Right lobe of liver (tissue), 6 donors: ENCODE data around the gene SMIM26. TPM values are rescaled to one million over a fixed set of nuclear protein-coding genes. Genes with fewer than 3 reads are reported as not detected.
"Not testable (repeated sequence)": the region's sequence is repeated elsewhere in the genome, so short reads cannot be mapped to it uniquely, and the experiment has no call there.

Experiments
- ATAC-seq, 4 donors: fragments of 200-7000 bp; cut with Tn5 transposase; one replicate each; pipeline ENCODE4 v1.9.1; 2020; ENCODE audit warnings: mild to moderate bottlenecking in 4 of 4, moderate library complexity in 4 of 4
- DNase-seq, 3 donors: peaks; one replicate each; pipeline ENCODE4 v3.0.0-alpha.2; 2020
- H3K27ac ChIP-seq, 3 donors: fragments of 200-600 bp; one replicate each; pipeline ENCODE4 v1.8.0; 2022
- H3K27me3 ChIP-seq, 2 donors: fragments of 200-600 bp; one replicate each; pipeline ENCODE4 v1.8.0; 2022
- H3K36me3 ChIP-seq, 4 donors: fragments of 200-600 bp; sonication (generic) in 1 of 4; one replicate each; pipeline versions ENCODE4 v1.5.1 to v1.8.0; 2017 to 2022; ENCODE audit warnings: control low read depth in 1 of 4
- H3K4me1 ChIP-seq, 4 donors: fragments of 200-600 bp; sonication (generic) in 1 of 4; one replicate each; pipeline versions ENCODE4 v1.5.1 to v1.8.0; 2017 to 2022; ENCODE audit warnings: control low read depth in 1 of 4
- H3K4me3 ChIP-seq, 3 donors: fragments of 200-600 bp; one replicate each; pipeline ENCODE4 v1.8.0; 2022
- H3K9me3 ChIP-seq, 4 donors: fragments of 200-600 bp; sonication (generic) in 1 of 4; one replicate each; pipeline versions ENCODE4 v1.5.1 to v1.8.0; 2017 to 2022; ENCODE audit warnings: control low read depth in 1 of 4
- POLR2A ChIP-seq: fragments of 450-650 bp; IDR thresholded peaks from one replicate; pipeline ENCODE4 v1.6.1; 2017; ENCODE audit warnings: antibody characterized with exemption, mild to moderate bottlenecking
- WGBS: methylation state at CpG from one replicate; pipeline ENCODE4 v1.1.6; 2018; ENCODE audit warnings: low coverage, low lambda C conversion rate; ENCODE audit not compliant: insufficient coverage; ENCODE audit errors: missing lambda C conversion rate; 5-methylcytosine and 5-hydroxymethylcytosine counted together
- intact Hi-C, 2 donors: fragments of 100-400 bp; cut with DNase I; formaldehyde crosslinking; loops; one replicate each; pipeline versions ENCODE4 v1.11.2 to v1.14.1; 2022
- long read RNA-seq: library from polyadenylated mRNA; unstranded; transcript quantifications from one replicate; pipeline ENCODE4 v2.0.0, GENCODE V29; 2019
- total RNA-seq, 6 experiments: library from RNA; depleted of rRNA in 2 of 6; stranded (reverse); fragments of >200 nt in 2 of 6; fragmentation: NEBNext Ultra II Directional in 3 of 6; extraction: Animal tissue kit (Norgen Biotek cat#: 25700) in 3 of 6; gene quantifications; one replicate each; pipeline versions ENCODE4 v1.1.0 to v1.2.4, GENCODE V29; 2016 to 2023
- TF ChIP-seq, protein P1 (sequence below), 4 donors: fragments of 200-600 bp in 3 of 4; fragments of 450-650 bp in 1 of 4; IDR thresholded peaks; one replicate each; pipeline versions ENCODE4 v1.5.1 to v1.8.0; 2016 to 2022; ENCODE audit warnings: antibody characterized with exemption in 4 of 4, mild to moderate bottlenecking in 2 of 4
- donor health status: DM: no; HTN: yes; CAD: no.
- donor health status: DM: no; HTN: no; CAD: no.
- donor health status: DM: no; HTN: no; CAD: no.
- donor health status: DM: no; HTN: yes; CAD: no.
- donor health status: DM: no; HTN: yes; CAD: no.

SMIM26 gene, protein sequence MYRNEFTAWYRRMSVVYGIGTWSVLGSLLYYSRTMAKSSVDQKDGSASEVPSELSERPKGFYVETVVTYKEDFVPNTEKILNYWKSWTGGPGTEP
- 100 to 1,000 TPM in 1 of 6 experiments, 10 to 100 TPM in 5; 38.5 to 104 (median 42.4) TPM for total RNA-seq
- long read RNA-seq, transcript SMIM26-202 (2 exons, 575 nt): major isoform, 17 of 23 reads
- long read RNA-seq, transcript SMIM26-201 (2 exons, 505 nt): minor isoform, 6 of 23 reads
- long read RNA-seq, partial matches to known transcripts: 0 of 23 reads
- long read RNA-seq, other reads (novel, unspliced or antisense): 0 of 23 reads

DNA sequence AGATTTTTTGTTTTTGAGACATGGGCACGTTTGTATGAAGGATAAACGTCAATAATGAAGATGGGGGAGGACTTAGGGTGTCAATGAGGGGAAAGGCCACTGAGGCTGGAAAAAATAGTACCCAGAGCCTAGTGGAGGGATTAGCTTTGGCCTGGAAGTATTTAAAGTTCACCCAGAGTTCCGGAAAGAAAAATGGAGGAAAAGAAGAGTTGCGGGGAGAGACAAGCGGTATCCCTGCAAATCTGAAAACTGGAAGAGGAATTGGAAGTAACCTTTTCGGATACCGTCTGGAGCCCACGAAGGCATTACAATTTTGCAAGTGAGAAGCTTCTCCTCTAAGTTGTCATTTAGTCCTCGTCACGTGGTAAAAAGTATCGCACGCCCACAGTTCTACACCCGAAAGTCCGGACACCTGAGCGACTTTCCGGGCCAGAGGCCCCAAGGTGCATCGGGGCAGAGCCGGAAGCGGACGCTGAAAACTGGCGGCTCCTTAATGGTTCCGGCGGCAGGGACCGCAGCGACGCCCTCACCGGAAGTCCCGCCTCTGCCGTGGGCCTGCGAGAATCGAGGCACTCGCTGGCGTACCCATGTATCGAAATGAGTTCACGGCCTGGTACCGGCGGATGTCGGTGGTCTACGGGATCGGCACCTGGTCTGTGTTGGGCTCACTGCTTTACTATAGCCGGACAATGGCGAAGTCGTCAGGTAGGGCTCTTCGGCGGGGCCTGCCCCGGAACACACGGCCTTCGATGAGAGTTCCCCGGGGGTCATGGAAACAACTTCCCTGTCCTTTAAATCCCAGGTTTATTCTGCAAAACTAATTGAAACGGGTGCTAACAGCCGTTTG, at the start of gene SMIM26:
TSS of gene SMIM26 (plus strand) at position 541 of the 847 bp plus-strand sequence. CDS start at position 588, 47 bp downstream.
- peak; percentile 99 to 100 (median 100) for ATAC-seq
- peak; percentile 62 for TF ChIP-seq POLR2A
- TF ChIP-seq, protein P1, sequence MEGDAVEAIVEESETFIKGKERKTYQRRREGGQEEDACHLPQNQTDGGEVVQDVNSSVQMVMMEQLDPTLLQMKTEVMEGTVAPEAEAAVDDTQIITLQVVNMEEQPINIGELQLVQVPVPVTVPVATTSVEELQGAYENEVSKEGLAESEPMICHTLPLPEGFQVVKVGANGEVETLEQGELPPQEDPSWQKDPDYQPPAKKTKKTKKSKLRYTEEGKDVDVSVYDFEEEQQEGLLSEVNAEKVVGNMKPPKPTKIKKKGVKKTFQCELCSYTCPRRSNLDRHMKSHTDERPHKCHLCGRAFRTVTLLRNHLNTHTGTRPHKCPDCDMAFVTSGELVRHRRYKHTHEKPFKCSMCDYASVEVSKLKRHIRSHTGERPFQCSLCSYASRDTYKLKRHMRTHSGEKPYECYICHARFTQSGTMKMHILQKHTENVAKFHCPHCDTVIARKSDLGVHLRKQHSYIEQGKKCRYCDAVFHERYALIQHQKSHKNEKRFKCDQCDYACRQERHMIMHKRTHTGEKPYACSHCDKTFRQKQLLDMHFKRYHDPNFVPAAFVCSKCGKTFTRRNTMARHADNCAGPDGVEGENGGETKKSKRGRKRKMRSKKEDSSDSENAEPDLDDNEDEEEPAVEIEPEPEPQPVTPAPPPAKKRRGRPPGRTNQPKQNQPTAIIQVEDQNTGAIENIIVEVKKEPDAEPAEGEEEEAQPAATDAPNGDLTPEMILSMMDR (IDR thresholded peaks at IDR 0.05): no peak
- Histone ChIP-seq H3K36me3 (peaks cover 3 to 21% (median 7%) of the 10 kb centered on the region in 4 donors), H3K27ac (peak within 1 kb of the TSS; percentile 31 to 77 (median 70)), H3K27me3 (no peaks in the 10 kb centered on the region), H3K4me1 (peaks cover 0 to 6% (median 2%) of the 10 kb centered on the region in 4 donors), H3K9me3 (no peaks in the 10 kb centered on the region), H3K4me3 (peak within 1 kb of the TSS; percentile 69 to 75 (median 73))
- intact Hi-C loops: no loop called here
- 0% methylated on average over 20 of the region's 51 CpGs for whole genome bisulfite sequencing
- peak; percentile 96 to 97 (median 97) for DNase-seq

DNA sequence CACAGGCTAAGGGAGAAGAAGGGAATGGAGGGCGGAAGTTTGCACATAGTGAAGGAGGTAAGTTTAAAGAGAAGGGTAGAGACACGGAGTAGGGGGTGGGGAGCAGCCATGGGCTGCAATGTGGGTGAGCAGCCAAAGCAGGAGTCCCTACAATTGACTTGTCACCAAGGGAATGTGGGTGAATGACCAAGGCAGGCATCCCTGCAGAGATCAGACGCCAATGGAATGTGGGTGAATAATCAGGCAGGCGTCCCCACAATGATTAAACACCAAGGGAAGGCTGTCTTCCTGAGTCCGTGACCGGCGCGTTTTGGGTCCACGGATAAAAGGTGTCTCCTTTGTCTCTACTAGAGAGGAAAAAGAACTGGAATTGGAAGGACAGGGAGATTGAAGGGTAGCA, 45.2 kb upstream of the SMIM26 start:
- 97% methylated on average over 6 of the region's 9 CpGs for WGBS
- ATAC-seq, H3K27ac ChIP-seq, H3K27me3 ChIP-seq, intact Hi-C loops, DNase-seq, H3K4me1 ChIP-seq, H3K4me3 ChIP-seq, H3K9me3 ChIP-seq: not testable (repeated sequence)
- peaks cover 0 to 35% (median 17%) of the 10 kb centered on the region in 4 donors for H3K36me3 ChIP-seq

DNA sequence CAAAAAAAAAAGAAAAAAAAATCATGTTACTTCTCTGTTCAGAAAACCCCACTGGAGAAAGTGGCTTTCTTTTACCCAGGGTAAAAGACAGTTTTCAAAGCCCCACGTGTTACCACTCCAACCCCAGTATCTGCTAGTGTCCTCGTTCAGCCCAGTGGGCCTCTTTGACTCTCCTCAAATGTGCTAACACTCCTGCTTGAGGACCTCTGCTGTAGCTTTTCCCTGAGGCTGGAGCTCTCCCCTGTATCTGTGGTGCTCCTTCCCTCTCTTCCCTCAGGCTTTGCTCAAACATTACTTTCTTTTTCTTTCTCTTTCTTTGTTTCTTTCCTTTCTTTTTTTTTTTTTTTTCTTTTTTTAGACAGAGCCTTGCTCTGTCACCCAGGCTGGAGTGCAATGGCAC, 44.2 kb upstream of the SMIM26 start:
- Histone ChIP-seq H3K9me3 (no peaks in the 10 kb centered on the region), H3K4me1 (no peaks in the 10 kb centered on the region), H3K27ac (no peak overlapping the region), H3K27me3 (no peaks in the 10 kb centered on the region), H3K36me3 (peaks cover 0 to 42% (median 22%) of the 10 kb centered on the region in 4 donors), H3K4me3 (no peak overlapping the region)
- ATAC-seq (no peak), DNase-seq (no peak)
- no peak for TF ChIP-seq POLR2A
- TF ChIP-seq, protein P1 (IDR thresholded peaks at IDR 0.05): no peak
- 100% methylated on average over 1 of the region's 2 CpGs for WGBS
- intact Hi-C loops: no loop called here

DNA sequence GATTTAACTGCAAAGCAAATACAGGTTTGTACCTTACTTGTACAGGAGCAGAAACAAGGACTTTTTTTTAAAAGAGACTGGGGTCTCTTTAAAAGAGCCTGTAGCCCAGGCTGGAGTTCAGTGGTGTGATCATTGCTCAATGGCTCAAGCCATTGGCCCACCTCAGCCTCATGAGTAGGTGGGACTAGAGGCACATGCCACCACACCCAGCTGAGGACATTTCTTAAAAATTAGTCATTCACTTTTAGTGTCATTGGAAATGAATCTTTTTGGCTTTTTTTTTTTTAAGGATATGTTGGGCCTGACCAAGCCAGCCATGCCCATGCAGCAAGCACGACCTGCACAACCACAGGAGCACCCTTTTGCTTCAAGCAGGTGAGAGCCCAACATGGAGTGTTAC, 42.6 kb upstream of the SMIM26 start:
- TF ChIP-seq, protein P1 (IDR thresholded peaks at IDR 0.05): no peak
- no peak for TF ChIP-seq POLR2A
- no peaks in the 10 kb centered on the region for H3K4me1 ChIP-seq
- intact Hi-C loops: no loop called here
- DNase-seq (no peak), ATAC-seq (no peak)
- WGBS: 100% methylated on average over 1 of the region's 1 CpG
- H3K9me3 ChIP-seq: no peaks in the 10 kb centered on the region
- no peak overlapping the region for H3K27ac ChIP-seq
- no peaks in the 10 kb centered on the region for H3K27me3 ChIP-seq
- H3K36me3 ChIP-seq: peaks cover 0 to 58% (median 27%) of the 10 kb centered on the region in 4 donors
- no peak overlapping the region for H3K4me3 ChIP-seq

DNA sequence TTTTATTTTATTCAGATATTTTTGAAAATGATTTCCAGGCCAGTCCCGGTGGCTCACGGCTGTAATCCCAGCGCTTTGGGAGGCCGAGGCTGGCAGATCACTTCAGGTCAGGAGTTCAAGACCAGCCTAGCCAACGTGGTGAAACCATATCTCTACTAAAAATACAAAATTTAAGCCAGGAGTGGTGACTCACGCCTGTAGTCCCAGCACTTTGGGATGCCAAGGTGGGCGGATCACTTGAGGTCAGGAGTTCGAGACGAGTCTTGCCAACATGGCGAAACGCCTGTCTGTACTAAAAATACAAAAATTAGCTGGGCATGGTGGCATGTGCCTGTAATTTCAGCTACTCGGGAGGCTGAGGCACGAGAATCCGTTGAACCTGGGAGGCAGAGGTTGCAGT, 40.5 kb upstream of the SMIM26 start:
- H3K27me3 ChIP-seq, H3K27ac ChIP-seq, H3K4me1 ChIP-seq, H3K9me3 ChIP-seq, intact Hi-C loops, H3K4me3 ChIP-seq: not testable (repeated sequence)
- peak in 1 of 4 donors; percentile 66 for ATAC-seq
- peaks cover 0 to 77% (median 31%) of the 10 kb centered on the region in 4 donors for H3K36me3 ChIP-seq
- DNase-seq: peak in 1 of 3 donors; percentile 44
- WGBS: 65% methylated on average over 14 of the region's 14 CpGs
